ENCODE results near the gene LRP1.

- no peak for TF ChIP-seq POLR2AphosphoS5 (IDR thresholded peaks at IDR 0.05; ENCODE audit: low read depth, low read length)
- no peak for TF ChIP-seq REST (IDR thresholded peaks at IDR 0.05; ENCODE audit: insufficient read depth in 1 of 2, low read depth in 2 of 2, low read length in 2 of 2)
These were observed 13.8 kb downstream of the LRP1 start for GRCh38 chr12:57142121-57142520.

Measured in PFSK-1 (cell line).